DMS53 (cell line): ENCODE measurements around the gene COL1A2.

Experiments used
- DNase-seq: peaks from one replicate; lab custom pipeline; 2025; lab: John Stamatoyannopoulos, UW

The COL1A2 gene

DNA sequence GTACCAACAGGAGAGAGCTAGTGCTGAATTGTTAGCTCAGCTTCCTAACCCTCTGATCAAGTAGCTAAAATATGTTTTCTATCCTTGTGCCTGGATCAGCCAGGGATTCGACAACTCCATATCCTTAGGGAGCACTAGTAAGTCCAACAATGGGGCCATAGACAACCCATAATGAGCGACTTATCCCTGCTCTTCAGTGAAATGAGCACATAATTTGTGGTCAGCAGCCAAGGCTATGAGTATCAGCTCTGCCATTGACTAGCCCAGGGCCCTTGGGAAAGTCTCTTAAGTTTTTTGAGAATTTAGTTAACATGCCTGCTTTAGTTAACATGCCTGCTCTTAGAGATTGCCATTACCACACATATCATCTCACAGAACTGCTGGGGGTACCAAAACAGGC lies 39.3 kb downstream of the COL1A2 start:
- no peak for DNase-seq

DNA sequence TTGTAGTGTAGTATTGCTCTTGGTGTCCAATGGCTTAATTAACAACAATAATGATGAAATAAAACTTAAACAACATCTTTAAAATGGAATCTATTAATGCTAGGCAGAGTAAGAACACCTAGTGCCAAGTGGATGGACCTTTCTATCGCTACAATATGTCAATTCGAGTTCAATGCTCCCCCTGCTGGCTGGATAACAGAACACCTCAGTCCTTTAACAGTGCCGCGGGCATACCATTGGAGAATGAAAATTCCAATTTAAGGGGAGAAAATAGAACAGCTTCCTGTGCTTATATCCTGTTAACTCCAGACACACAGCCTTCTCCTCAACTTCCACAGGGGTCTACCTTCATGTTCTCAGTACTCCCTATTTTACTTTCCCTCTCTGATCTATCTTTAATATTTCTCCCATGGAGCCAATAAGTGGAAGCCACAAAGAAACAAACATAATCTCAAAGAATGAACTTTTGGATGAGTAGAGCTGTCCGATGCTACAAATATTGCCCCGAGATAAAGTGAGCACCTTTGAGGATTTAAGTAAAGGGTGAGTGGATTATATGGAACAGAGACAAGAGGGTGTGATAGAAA lies 41.4 kb downstream of the COL1A2 start:
- DNase-seq, result peak; percentile 92

DNA sequence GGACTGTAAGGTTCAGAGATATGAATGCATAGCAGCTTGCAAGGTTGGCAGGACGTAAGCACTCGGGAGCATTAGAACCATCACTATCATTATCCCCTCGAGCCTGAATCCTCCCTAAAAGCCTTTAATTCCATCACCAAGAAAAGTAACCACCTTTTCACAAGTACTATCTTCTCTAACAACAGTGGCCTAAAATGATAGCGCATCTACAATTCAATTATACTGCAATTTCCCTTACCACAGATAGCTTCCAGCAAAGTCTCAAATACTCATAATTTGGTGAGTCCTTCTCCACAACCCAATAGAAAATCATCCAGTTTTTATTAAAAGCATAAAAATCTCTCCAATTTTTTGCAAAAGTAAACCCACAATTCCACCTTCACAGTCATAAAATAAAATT lies 42.0 kb downstream of the COL1A2 start:
- DNase-seq, result no peak

DNA sequence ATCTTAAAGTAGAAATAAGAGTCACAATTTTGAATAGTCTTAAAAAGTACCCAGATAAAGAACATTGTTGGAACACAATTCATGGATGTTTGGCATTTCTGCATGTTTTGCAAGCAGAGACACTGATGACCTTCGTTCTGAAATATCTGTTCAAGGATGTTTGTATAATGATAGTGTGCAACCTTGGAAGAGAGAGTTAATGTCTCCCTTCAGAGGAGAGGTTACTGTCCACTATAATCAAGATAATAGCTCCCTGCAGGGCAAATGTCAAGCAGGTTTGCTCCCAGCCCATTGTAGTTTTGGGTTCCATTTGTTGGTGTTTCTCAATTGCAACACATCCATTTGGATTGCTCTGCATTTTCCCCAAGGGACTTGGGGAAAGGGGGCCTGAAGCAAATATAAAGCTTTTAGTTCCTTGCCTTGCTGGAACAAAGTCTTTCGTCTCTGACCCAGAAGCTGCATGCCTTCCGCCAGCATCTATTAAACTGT lies 45.2 kb downstream of the COL1A2 start:
- DNase-seq, result no peak

DNA sequence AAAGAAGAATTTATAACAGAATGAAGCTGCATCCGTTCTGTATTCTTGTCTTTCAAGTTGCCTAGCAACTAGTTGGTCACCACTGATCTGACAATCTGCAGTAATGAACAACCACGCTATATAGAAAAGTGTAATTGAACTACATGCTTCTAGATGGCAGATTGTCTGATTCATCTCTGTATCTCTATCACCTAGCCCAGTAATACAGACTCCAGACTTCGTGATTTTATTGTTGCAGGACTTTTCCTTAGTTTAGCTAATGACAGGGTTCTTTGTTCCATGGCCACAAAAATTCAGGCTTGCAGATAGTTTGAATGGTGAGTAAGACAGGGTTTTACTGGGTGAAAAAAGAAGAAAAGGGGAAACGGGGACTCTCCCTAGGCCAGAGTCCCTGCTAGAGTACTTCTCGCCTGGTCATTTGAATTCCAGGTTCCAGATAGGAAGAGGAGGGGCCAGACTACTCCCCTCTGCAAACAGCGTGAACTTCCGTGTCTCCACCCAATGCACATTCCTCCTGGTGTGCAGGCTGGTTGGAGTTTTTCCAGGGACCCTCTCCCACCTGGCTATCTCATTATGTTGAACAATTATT lies 45.9 kb downstream of the COL1A2 start:
- peak; percentile 31 for DNase-seq

DNA sequence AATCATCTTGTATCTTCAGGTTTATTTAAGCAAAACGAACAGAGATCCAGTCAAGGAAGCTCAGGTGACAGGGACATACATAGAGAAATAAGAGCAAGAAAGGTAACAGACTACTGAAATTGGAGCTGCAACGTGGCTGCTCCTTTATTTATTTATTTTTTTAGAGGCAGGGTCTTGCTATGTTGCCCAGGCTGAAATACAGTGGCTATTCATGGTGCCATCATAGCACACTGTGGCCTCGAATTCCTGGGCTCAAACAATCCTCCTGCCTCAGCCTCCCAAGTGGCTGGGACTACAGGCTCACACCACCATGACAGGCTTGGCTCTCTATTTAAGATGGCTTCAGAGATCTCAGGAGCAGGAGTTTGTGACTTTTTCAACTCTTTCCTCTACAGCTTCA lies 46.4 kb downstream of the COL1A2 start:
- no peak for DNase-seq

DNA sequence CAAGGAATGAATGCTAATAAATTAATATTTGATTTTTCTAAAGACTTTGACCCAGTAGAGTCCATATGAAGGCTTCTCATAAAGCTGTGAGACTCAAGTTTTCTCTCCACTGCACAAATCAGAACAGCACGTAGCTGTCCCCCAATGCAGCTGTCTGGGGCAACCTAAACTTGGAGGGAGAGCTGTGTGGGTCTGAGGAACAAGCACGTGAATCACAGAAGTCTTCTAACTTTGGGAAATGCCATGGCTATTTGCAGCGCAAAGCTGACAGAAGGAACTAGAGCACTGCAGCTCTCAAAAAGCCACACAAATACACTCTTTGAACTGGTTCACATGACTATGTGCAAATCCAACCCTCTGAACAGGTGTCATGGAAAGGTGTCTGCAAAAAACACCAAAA lies 47.9 kb downstream of the COL1A2 start:
- DNase-seq, result no peak

DNA sequence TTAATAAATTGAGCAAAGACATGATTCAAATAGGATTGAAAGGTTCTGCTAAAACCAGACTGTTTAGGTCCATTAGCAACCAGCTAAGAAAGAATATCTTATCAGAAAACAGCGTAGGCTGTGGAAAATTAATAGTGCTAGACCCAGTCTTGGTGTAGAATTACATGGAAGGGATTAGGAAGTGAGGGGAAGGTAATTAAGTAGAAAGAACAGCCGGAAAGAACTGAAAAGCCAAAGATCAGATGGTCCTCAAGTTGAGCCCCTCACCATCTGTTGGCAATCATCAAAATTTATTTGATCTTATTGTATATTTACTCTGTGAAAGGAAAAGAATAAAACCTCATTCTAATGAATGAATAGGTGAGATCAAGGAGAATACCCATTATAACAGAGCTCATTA lies 50.1 kb downstream of the COL1A2 start:
- peak; percentile 52 for DNase-seq

DNA sequence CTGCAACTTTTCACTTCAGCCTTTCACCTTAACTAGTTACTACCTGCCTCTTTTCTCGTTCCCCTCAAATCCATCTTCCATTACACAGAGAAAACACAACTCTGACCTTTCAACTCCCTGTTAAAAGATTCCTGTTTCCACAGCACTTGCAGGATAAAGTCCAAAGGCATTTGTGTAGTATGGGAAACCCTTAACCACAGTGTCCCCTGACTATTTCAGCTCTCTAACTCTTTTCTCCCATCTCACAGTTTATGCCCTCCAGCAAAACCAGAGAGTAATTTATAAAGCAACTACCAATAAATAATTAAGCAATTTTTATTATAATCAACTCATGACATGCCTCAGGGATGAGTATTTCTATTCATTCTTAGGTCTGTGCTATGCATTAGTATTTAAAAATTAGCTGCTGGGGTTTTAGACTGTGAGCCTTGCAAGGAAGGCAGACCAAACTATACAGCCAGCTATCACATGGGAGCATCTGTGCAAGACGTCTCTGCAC lies 51.0 kb downstream of the COL1A2 start:
- peak; percentile 47 for DNase-seq

DNA sequence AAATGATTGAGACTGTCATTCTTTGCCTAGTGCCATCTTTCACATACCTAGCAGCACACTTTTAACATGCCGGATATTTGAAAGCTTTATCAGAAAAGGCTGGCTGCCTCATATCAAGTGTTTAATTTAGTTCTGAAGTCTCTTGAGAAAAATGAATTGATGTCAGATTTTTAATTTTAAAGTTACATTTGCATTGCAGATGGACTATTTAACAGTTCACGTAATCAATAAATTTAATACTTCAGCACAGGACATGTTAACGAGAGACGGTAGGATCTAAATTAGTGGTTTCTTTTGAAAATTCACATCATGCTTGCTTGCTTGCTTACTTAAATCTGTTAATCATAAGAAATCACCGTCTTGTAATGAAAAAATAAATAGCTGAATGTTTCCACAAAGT lies 51.6 kb downstream of the COL1A2 start:
- no peak for DNase-seq

DNA sequence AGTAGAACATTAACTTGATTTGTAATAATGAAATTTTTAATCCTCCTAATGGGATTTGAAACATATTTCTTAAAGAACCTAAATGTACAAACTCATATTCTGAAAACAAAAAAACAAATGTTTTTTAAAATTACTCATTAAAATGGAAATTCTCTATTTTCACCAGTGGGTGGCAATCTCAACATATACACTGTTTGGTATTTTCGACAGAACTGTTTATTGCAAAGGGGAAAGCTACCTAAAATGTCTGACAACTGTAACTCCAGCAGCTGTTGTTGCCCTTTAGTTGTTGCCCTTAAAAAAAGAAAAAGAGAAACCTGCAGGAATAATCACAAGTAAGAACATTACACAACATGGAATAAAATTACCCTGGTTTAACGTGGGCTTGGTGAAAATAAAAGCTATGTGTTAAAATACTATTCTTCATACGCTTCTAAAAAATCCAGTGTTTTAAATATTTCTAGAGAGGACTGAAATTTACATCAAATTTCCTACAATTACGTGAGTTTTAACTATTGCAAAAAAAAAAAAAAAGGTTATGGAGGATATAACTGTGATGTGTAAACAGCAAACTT lies 54.5 kb downstream of the COL1A2 start:
- DNase-seq, result peak; percentile 86

DNA sequence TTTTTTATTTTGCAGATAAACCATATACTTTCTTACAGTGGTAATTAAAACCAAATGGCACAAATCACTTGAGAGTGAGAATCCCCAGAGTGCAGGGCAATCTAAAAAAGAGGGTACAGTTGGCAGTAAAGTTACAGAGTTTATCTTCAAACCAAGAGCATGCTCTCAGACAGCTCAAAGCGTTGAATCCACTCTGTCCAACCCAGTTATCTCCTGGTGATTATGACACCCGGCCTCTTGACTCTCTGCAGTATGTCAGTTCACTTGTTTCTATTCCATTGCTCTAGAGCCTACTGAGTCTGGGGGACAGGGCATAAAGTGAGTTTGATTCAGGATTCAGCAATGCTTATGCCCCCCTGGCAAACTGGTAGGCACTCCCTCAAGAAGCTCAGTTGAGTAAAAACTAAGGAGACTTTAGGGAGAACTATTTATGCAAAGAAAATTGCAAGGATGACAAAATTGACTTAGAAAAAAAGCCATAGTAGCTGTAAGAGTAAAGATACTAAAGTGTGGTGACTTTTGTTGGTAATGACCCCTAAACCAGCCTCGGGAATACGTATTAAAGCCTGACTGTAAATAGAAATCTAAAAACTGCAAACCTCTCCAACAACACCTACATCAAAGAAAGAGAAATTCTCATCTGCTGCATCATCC lies 55.5 kb downstream of the COL1A2 start:
- DNase-seq, result peak; percentile 18

DNA sequence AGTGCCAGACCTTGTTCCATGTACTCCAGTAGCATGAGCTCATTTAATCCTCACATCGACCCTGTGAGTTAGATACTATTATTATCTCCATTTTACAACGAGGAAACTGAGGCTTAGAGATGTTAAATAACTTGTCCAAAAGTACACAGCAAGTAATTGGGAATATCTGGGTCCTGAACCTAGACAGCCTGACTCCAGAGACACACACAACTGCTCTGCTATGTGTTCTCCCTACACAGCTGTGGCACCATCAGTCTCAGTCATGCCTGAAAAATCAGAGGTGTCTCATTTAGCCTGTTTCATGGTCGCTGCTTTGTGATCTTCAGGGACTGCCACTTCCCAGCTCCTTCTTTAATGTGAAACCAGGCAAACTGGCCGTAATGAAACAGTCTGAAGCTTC lies 56.5 kb downstream of the COL1A2 start:
- peak; percentile 53 for DNase-seq

DNA sequence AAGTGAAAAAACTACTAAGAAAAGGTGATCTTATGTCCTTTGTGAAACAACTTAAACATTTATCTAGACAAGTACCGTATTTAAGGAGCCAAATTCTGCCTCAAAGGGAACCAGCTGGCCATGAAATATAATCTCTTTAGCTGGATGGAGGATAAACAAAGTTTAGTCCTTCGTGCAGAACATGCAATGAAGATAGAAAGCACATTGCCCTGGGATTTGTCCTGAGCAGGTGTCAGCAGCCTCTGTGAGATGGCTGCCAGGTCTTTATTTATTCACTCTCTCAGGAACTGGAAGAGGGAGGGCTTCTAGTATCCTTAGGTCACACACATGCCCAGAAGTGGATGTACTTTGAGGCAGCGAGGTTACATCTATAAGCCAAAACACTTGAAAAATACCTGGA lies 57.5 kb downstream of the COL1A2 start:
- DNase-seq, result peak; percentile 97

DNA sequence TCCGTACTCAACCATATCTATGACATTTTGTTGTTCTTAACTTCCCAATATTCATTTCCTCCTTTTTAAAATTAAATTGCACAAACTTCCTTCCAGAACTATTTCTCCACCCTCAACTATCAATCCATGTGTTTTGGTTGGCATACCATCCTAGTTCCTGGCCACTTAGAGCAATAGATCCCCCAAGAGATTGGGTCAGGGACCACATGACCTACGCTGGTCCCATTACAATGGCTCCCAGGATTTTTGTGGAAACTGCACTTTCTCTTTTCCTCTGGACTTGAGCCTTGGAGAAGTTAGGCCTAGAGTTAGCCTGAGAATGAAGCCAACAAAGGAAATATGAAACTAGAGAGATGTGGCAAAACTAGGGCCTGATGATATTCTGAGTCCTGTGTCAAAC lies 59.2 kb downstream of the COL1A2 start:
- DNase-seq, result no peak

DNA sequence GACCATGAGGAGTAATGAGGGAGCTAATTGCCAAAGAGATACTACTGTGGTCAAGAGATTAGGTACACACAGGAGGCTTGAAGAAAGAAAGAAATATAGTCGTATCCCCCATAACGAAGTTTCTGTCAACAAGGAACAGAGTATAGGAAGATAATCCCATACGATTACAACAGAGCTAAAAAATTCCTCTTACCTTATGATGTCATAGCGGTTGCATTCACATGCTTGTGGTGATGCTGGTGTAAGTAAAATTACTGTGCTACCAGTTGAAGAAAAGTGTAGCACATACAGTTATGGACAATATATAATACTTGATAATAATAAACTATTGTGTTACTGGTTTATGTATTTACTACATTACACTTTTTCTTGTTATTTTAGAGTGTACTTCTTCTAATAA lies 63.3 kb downstream of the COL1A2 start:
- DNase-seq, result no peak

DNA sequence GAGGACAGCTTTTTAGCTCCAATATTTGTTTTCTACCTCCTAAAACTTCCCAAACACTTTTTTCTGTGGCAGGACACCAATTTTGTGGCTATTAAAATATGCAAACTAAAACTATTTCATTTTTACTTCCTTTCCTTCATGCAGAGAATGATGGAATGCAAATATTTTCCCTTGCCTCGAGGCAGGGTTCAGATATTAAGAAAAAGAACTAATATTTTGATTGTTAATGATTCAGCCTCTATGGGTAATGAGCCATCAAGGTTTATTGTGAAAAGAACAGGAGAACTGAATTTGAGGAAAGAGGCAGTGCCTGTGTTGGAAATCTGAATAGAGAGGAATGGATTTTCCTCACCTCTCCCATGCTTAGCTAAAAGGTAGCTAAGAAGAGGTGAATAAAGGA lies 71.8 kb downstream of the COL1A2 start:
- no peak for DNase-seq

DNA sequence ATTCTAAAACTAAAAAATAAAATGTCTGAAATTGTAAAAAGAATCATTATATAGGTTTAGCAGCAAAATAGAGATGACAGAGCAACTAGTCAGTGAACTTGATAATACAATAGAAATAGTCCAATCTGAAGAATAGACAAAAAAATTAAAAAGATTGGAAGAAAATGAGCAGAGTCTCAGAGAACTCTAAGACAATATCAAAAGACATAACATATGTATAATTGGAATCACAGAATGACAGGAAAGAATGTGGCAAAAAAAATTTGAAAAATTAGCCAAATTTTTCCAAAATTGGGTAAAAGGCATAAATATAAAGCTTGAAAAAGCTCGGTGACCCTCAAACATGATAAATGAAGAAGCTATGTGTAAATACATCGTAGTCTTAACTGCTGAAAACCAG lies 76.9 kb downstream of the COL1A2 start:
- DNase-seq, result no peak

DNA sequence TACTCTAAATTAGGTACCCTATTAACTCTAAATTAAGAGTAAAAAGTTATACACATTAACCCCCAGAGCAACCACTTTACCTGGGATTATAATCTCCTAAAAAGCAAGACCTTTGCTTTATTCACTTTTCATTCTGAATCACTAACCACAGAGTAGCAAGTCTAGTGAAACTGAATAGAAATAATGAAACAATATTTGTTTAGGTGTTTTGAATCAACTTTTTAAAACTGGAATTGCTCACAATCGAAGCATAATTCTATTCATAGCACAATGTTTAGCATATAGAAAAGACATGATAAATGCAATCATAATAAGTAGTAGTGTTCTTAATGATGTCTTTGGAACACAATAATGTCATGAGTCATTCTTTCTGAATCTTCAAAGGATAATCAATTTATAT lies 77.9 kb downstream of the COL1A2 start:
- DNase-seq, result no peak

DNA sequence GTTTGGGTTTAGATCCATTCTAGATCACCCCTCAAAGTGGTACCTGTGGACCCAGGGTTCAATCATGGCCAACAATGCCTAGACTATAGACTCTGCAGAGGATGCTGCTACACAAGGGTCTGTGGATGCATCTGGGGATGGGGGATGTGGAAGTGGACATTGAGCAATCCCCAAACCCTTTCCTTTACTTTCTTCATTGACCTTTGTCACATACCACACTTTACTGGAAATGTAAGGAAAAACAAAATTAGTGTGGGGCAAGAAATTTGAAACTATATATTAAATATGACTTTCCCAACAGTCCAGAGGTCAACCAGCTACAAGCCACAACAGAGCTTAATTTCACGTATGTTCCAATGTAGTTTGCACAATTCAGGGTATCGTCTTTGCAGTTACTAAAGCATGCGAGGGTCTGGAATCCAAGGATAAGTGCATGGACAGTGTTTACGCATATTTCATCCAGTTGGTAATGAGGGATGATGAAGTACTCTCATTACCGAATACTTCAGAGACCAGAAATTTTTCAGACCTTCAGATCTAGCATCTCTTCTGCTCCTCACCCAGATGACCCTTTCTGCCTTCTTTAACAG lies 81.7 kb downstream of the COL1A2 start:
- DNase-seq, result no peak

DNA sequence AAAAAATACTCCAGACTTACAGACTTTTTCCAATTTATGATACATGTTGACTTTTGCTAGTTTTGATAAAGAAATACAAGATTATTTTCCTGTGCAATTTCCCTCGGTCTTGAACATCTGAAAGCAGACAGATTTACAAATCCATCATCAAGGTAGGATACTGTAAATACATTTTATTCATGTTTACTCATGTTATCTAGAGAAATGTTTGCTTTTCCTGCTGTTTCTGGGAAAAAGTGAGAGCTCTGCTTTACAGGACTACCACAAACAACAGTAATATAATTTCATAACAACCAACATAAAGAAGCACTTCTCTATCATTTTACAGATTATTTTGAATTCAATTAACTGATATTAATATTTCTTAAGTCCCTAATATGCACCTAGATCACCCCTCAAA lies 83.2 kb downstream of the COL1A2 start:
- no peak for DNase-seq

DNA sequence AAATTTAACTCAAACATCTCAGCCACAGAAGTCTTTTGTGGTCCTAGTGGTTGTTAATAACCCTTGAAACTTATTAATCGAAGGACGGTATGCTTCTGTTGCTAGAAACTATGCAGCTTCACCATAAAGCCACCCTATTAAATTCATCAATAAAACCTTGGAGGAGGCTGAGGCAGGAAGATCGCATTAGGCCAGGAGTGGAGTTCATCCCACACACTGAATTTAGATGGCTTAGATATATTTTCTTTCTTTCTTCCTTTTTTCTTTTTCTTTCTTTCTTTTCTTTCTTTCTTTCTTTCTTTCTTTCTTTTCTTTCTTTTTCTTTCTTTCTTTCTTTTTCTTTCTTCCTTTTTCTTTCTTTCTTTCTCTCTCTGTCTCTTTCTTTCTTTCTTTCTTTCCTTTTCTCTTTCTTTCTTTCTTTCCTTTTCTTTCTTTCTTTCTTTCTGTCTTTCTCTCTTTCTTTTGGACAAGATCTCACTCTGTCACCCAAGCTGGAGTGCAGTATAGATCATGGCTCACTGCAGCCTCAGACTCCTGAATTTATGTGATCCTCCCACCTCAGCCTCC lies 84.0 kb downstream of the COL1A2 start:
- no peak for DNase-seq
